K562 (cell line): Measurements from ENCODE around the gene CEP85L. TPM values are rescaled to one million over a fixed set of nuclear protein-coding genes. Genes with fewer than 3 reads are reported as not detected.

Experiments used
- ATAC-seq: fragments of 200-7000 bp; cut with Tn5 transposase; 3 replicates; pipeline ENCODE4 v1.9.1; 2020; ENCODE audit warnings: moderate library complexity
- BruUV-seq: library from RNA; stranded (reverse); fragments of 400-500 nt; replicated peaks from 2 replicates; lab custom pipeline; 2021; lab: Mats Ljungman, UMichigan
- CTCF ChIA-PET: fragments of 300-600 bp; formaldehyde crosslinking; extraction: SDS; loops from one replicate; lab custom pipeline; 2021; ENCODE audit warnings: low intra/inter-chr PET ratio; lab: Yijun Ruan, JAX
- POLR2A ChIA-PET: fragments of 300-600, 350-650 bp; sonication (Branson Sonifier 250); formaldehyde crosslinking; extraction: SDS; loops from one replicate; lab custom pipeline; 2021; ENCODE audit warnings: antibody characterized with exemption, inconsistent platforms; lab: Yijun Ruan, JAX
- DNase-seq, 4 experiments: peaks; one replicate each; pipeline versions ENCODE4 v3.0.0 to v3.0.0-alpha.2; 2011 to 2018; ENCODE audit warnings: low spot score in 3 of 4, mixed read lengths in 3 of 4; ENCODE audit errors: extremely low read depth in 1 of 4
- FAIRE-seq: peaks from 2 replicates; lab custom pipeline; 2011; peaks lifted over from hg19 to GRCh38; lab: Jason Lieb, UNC
- H2AFZ ChIP-seq: 2 replicates; pipeline ENCODE4 v1.6.0; 2011; ENCODE audit warnings: low read depth, low read length, control low read depth, inconsistent platforms
- H3K27ac ChIP-seq: fragments of 200-600 bp; 3 replicates; pipeline ENCODE4 v1.8.0; 2011; ENCODE audit warnings: low read depth, mild to moderate bottlenecking, control low read depth, inconsistent platforms, low read length, moderate library complexity, mixed read lengths; ENCODE audit errors: extremely low read depth
- H3K27me3 ChIP-seq, 2 experiments: fragments of 300-600 bp in 1 of 2; 2 replicates in 1 of 2; 3 replicates in 1 of 2; pipeline versions ENCODE4 v1.6.0 to v1.8.0; 2011; ENCODE audit warnings: inconsistent platforms in 2 of 2, low read length in 2 of 2, mild to moderate bottlenecking in 1 of 2, mixed read lengths in 1 of 2, moderate library complexity in 1 of 2; ENCODE audit not compliant: control insufficient read depth in 2 of 2, insufficient read depth in 2 of 2
- H3K36me3 ChIP-seq: fragments of 300-600 bp; 3 replicates; pipeline ENCODE4 v1.8.0; 2011; ENCODE audit warnings: mild to moderate bottlenecking, low read length, inconsistent platforms; ENCODE audit not compliant: control insufficient read depth, insufficient read depth
- H3K4me1 ChIP-seq, 2 experiments: fragments of 200-600 bp in 1 of 2; replicated peaks in 1 of 2; 2 replicates in 1 of 2; 3 replicates in 1 of 2; pipeline versions ENCODE4 v1.5.1 to v1.8.0; 2011; ENCODE audit warnings: inconsistent platforms in 2 of 2, low read length in 2 of 2, mild to moderate bottlenecking in 1 of 2, mixed read lengths in 1 of 2, moderate library complexity in 1 of 2; ENCODE audit not compliant: control insufficient read depth in 2 of 2, insufficient read depth in 2 of 2
- H3K4me2 ChIP-seq: 2 replicates; pipeline ENCODE4 v1.6.1; 2011; ENCODE audit warnings: low read length, control low read depth, inconsistent platforms, mixed read lengths; ENCODE audit not compliant: insufficient read depth
- H3K4me3 ChIP-seq: fragments of 200-600 bp; sonication (generic), shearing (Covaris generic); 2 replicates; pipeline ENCODE4 v1.5.1; 2016; ENCODE audit warnings: control low read depth, inconsistent platforms
- H3K79me2 ChIP-seq: fragments of 200-600 bp; 3 replicates; pipeline ENCODE4 v1.8.0; 2011; ENCODE audit warnings: low read length, inconsistent platforms; ENCODE audit not compliant: control insufficient read depth, insufficient read depth
- H3K9ac ChIP-seq, 2 experiments: 2 replicates each; pipeline versions ENCODE4 v1.6.0 to v1.6.1; 2011; ENCODE audit warnings: low read depth in 2 of 2, low read length in 2 of 2, control low read depth in 1 of 2, inconsistent platforms in 1 of 2, mild to moderate bottlenecking in 1 of 2, mixed read lengths in 1 of 2; ENCODE audit not compliant: insufficient read depth in 1 of 2
- H3K9me1 ChIP-seq: one replicate; pipeline ENCODE4 v1.6.0; 2011; ENCODE audit warnings: inconsistent platforms, mild to moderate bottlenecking, low read length, moderate library complexity; ENCODE audit not compliant: control insufficient read depth, insufficient read depth
- H3K9me3 ChIP-seq: replicated peaks from 2 replicates; pipeline ENCODE4 v1.5.1; 2011; ENCODE audit warnings: low read depth, low read length, inconsistent platforms; ENCODE audit not compliant: control insufficient read depth, insufficient read depth
- H4K20me1 ChIP-seq: replicated peaks from 2 replicates; pipeline ENCODE4 v1.6.1; 2011; ENCODE audit warnings: low read length, inconsistent platforms, mixed read lengths; ENCODE audit not compliant: control insufficient read depth, insufficient read depth
- ERF ChIP-seq: fragments of 450-650 bp; formaldehyde crosslinking; IDR thresholded peaks from 2 replicates; pipeline ENCODE4 v1.4.0; 2020; ENCODE audit warnings: mild to moderate bottlenecking, mixed read lengths
- ESRRB ChIP-seq: fragments of 250-450 bp; sonication (Bioruptor Pico); IDR thresholded peaks from 2 replicates; pipeline ENCODE4 v1.5.0; 2020; ENCODE audit warnings: mild to moderate bottlenecking, moderate library complexity, borderline replicate concordance
- HDAC3 ChIP-seq: fragments of 450-650 bp; IDR thresholded peaks from 2 replicates; pipeline ENCODE4 v1.6.1; 2018; ENCODE audit warnings: borderline replicate concordance, mild to moderate bottlenecking, moderate library complexity; ENCODE audit not compliant: partially characterized antibody
- JUND ChIP-seq, 2 experiments: IDR thresholded peaks; 2 replicates in 1 of 2; 3 replicates in 1 of 2; pipeline ENCODE4 v1.6.1; 2011; ENCODE audit warnings: borderline replicate concordance in 2 of 2, low read depth in 2 of 2, low read length in 2 of 2, improper control_type of control experiment in 1 of 2, missing biosample characterization in 1 of 2, missing genetic modification characterization in 1 of 2, missing genetic modification reagents in 1 of 2
- KLF16 ChIP-seq: IDR thresholded peaks from 2 replicates; pipeline ENCODE4 v1.6.1; 2016; ENCODE audit warnings: antibody characterized with exemption
- MTA3 ChIP-seq: fragments of 450-650 bp; formaldehyde crosslinking; IDR thresholded peaks from 2 replicates; pipeline ENCODE4 v1.6.1; 2017; ENCODE audit warnings: mild to moderate bottlenecking, borderline replicate concordance
- MYBL2 ChIP-seq, 2 experiments: fragments of 450-650 bp in 1 of 2; sonication (generic) in 1 of 2; formaldehyde crosslinking in 1 of 2; IDR thresholded peaks; 2 replicates each; pipeline versions ENCODE4 v1.6.1 to v1.8.1; 2017 to 2022; ENCODE audit warnings: borderline replicate concordance in 1 of 2, inconsistent platforms in 1 of 2, low read depth in 1 of 2, mild to moderate bottlenecking in 1 of 2, missing genetic modification reagents in 1 of 2, moderate library complexity in 1 of 2
- PURB ChIP-seq: sonication (generic); formaldehyde crosslinking; IDR thresholded peaks from 2 replicates; pipeline ENCODE4 v1.9.0; 2021; ENCODE audit warnings: low read depth, mild to moderate bottlenecking, missing genetic modification reagents
- RUNX1 ChIP-seq: sonication (generic); IDR thresholded peaks from 2 replicates; pipeline ENCODE4 v1.6.1; 2016; ENCODE audit warnings: antibody characterized with exemption, low read depth
- SREBF1 ChIP-seq: fragments of 150-350 bp; IDR thresholded peaks from 2 replicates; pipeline ENCODE4 v1.6.1; 2014; ENCODE audit warnings: antibody characterized with exemption, low read depth, low read length, borderline replicate concordance
- TAF7 ChIP-seq: fragments of 450-650 bp; IDR thresholded peaks from 2 replicates; pipeline ENCODE4 v1.6.1; 2016; ENCODE audit warnings: missing genetic modification characterization, missing compliant biosample characterization
- TARDBP ChIP-seq: fragments of 450-650 bp; IDR thresholded peaks from 2 replicates; pipeline ENCODE4 v1.6.1; 2016
- TCF15 ChIP-seq: fragments of 250-450 bp; sonication (Bioruptor Pico); IDR thresholded peaks from 2 replicates; pipeline ENCODE4 v1.8.0; 2022; ENCODE audit warnings: moderate library complexity, mild to moderate bottlenecking, inconsistent platforms
- ZC3H8 ChIP-seq: fragments of 450-650 bp; IDR thresholded peaks from 2 replicates; pipeline ENCODE4 v1.6.1; 2017
- ZNF507 ChIP-seq: conservative IDR thresholded peaks from 2 replicates; pipeline ENCODE4 v1.6.1; 2017; ENCODE audit warnings: missing genetic modification characterization, missing compliant biosample characterization
- ZNF717 ChIP-seq: fragments of 250-450 bp; sonication (Bioruptor Pico); IDR thresholded peaks from 2 replicates; pipeline ENCODE4 v1.5.0; 2021
- ZNF79 ChIP-seq: fragments of 250-450 bp; sonication (Bioruptor Pico); IDR thresholded peaks from 2 replicates; pipeline ENCODE4 v1.4.0; 2020; ENCODE audit warnings: low read depth, mild to moderate bottlenecking, moderate library complexity
- WGBS: fragments of 100-300 bp; shearing (Covaris generic); methylation state at CpG from one replicate; pipeline ENCODE4 v1.1.6; 2016; ENCODE audit warnings: low coverage, mixed read lengths; ENCODE audit not compliant: insufficient coverage; ENCODE audit errors: missing lambda C conversion rate; 5-methylcytosine and 5-hydroxymethylcytosine counted together
- in situ Hi-C: fragments of 300-500 bp; cut with MboI; formaldehyde crosslinking; loops from 4 replicates; pipeline ENCODE4 v1.15.0; 2018; ENCODE audit warnings: inconsistent platforms, mixed read lengths
- intact Hi-C: fragments of 100-400 bp; cut with micrococcal nuclease; formaldehyde crosslinking; loops from 2 replicates; pipeline ENCODE4 v1.14.2; 2022
- polyA plus RNA-seq, 8 experiments: library from polyadenylated mRNA; depleted of rRNA in 4 of 8; stranded (reverse) in 5 of 8; unstranded in 3 of 8; fragments of >200 nt; fragmentation: Nextera tagmentation in 2 of 8; fragmentation: Illumina TruSeq in 1 of 8; extraction: Ambion mirVana in 2 of 8; extraction: Trizol in 1 of 8; gene quantifications; 2 replicates each; pipeline versions ENCODE4 v1.2.1 to v1.2.3, GENCODE V29; 2011 to 2014; ENCODE audit warnings: inconsistent platforms in 1 of 8, missing spikeins in 1 of 8
- total RNA-seq, 7 experiments: library from RNA; depleted of rRNA in 6 of 7; stranded (reverse); fragments of >200 nt in 6 of 7; fragmentation: Illumina TruSeq in 2 of 7; extraction: Trizol in 2 of 7; gene quantifications; 2 replicates each; pipeline versions ENCODE4 v1.2.1 to v1.2.3, GENCODE V29; 2011 to 2021; ENCODE audit warnings: low replicate concordance in 1 of 7
- TF ChIP-seq, protein P1 (sequence below), 2 experiments: IDR thresholded peaks in 1 of 2; conservative IDR thresholded peaks in 1 of 2; 2 replicates each; pipeline ENCODE4 v1.6.1; 2016; ENCODE audit warnings: low read depth in 2 of 2, mild to moderate bottlenecking in 1 of 2, missing compliant biosample characterization in 1 of 2, missing genetic modification characterization in 1 of 2, moderate library complexity in 1 of 2

The CEP85L gene
- total and polyA plus RNA-seq, 9 of the 15 experiments (the other 6 are each of a cell fraction or from before 2014, with no cell fraction given) = 4.5 to 15.8 (median 8.3) TPM

GRCh38 chr6:118577972-118578371 is 73.4 kb downstream of the CEP85L start:
- Histone ChIP-seq H3K9ac (no peak overlapping the region), H3K4me3 (no peak overlapping the region), H3K79me2 (no peaks in the 10 kb centered on the region), H3K4me2 (no peak overlapping the region), H2AFZ (no peak overlapping the region), H3K9me3 (peaks cover 12% of the 10 kb centered on the region), H3K4me1 (peaks cover 0 to 14% of the 10 kb centered on the region in 2 experiments; a peak in 3 of 5 replicates), H3K36me3 (peaks cover 3% of the 10 kb centered on the region), H3K27me3 (no peaks in the 10 kb centered on the region), H3K27ac (no peak overlapping the region), H4K20me1 (no peaks in the 10 kb centered on the region), H3K9me1 (no peaks in the 10 kb centered on the region)
- WGBS = 63% methylated on average over 3 of the region's 4 CpGs
- no peak for DNase-seq
- intact Hi-C loops = no loop called here
- in situ Hi-C loops = no loop called here
- FAIRE-seq = no peak
- CTCF ChIA-PET = no interaction called here
- BruUV-seq = no TSS peak
- TF ChIP-seq ESRRB (CRISPR knock-in tag) = no peak
- TF ChIP-seq SREBF1 = no peak
- TF ChIP-seq, protein P1, sequence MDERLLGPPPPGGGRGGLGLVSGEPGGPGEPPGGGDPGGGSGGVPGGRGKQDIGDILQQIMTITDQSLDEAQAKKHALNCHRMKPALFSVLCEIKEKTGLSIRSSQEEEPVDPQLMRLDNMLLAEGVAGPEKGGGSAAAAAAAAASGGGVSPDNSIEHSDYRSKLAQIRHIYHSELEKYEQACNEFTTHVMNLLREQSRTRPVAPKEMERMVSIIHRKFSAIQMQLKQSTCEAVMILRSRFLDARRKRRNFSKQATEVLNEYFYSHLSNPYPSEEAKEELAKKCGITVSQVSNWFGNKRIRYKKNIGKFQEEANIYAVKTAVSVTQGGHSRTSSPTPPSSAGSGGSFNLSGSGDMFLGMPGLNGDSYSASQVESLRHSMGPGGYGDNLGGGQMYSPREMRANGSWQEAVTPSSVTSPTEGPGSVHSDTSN (CRISPR knock-in tag; IDR thresholded peaks at IDR 0.05; ENCODE audit: low read depth) = no peak
- TF ChIP-seq, protein P1 (tag; conservative IDR thresholded peaks at IDR 0.05; ENCODE audit: low read depth) = no peak
- TF ChIP-seq TCF15 = no peak
- TF ChIP-seq ZNF507 (tag) = no peak
- TF ChIP-seq TAF7 = no peak
- no peak for TF ChIP-seq TARDBP
- TF ChIP-seq ZNF79 (CRISPR knock-in tag) = no peak
- TF ChIP-seq PURB = no peak
- no peak for TF ChIP-seq KLF16
- TF ChIP-seq JUND (IDR thresholded peaks at IDR 0.05; ENCODE audit: borderline replicate concordance, low read depth, low read length) = no peak
- no peak for TF ChIP-seq JUND (tag; IDR thresholded peaks at IDR 0.05; ENCODE audit: borderline replicate concordance, low read depth, low read length)
- no peak for TF ChIP-seq ERF (CRISPR knock-in tag)
- TF ChIP-seq ZNF717 (CRISPR knock-in tag) = no peak
- TF ChIP-seq HDAC3 = no peak
- TF ChIP-seq MTA3 = no peak
- TF ChIP-seq RUNX1 = no peak
- no peak for TF ChIP-seq MYBL2 (IDR thresholded peaks at IDR 0.05; ENCODE audit: low read depth)
- TF ChIP-seq MYBL2 (CRISPR knock-in tag; IDR thresholded peaks at IDR 0.05; ENCODE audit: borderline replicate concordance) = no peak
- TF ChIP-seq ZC3H8 = no peak
- no peak for ATAC-seq
- POLR2A ChIA-PET = no interaction called here
